Small intestine (tissue), 16 donors: Measurements from ENCODE around the gene HLA-DRB1. TPM values are rescaled to one million over a fixed set of nuclear protein-coding genes. Genes with fewer than 3 reads are reported as not detected.
A peak's percentile ranks its signal among the peaks of the same experiment; 100 is the strongest.
"Not testable (repeated sequence)": the region's sequence is repeated elsewhere in the genome, so short reads cannot be mapped to it uniquely, and the experiment has no call there.

Experiments
- DNase-seq, 2 donors: peaks; one replicate each; pipeline versions ENCODE4 v3.0.0 to v3.0.0-alpha.2; 2013
- FAIRE-seq: peaks from 2 replicates; lab custom pipeline; 2012; peaks lifted over from hg19 to GRCh38; lab: Jason Lieb, UNC
- H3K27ac ChIP-seq, 3 donors: one replicate each; pipeline ENCODE4 v1.5.1; 2013; ENCODE audit warnings: low read length in 2 of 3, mild to moderate bottlenecking in 2 of 3, control low read depth in 1 of 3, inconsistent platforms in 1 of 3, low read depth in 1 of 3, moderate library complexity in 1 of 3
- H3K27me3 ChIP-seq, 3 donors: one replicate each; pipeline ENCODE4 v1.6.1; 2013; ENCODE audit warnings: low read length in 3 of 3, inconsistent platforms in 1 of 3; ENCODE audit not compliant: control insufficient read depth in 3 of 3, insufficient read depth in 3 of 3
- H3K36me3 ChIP-seq, 3 donors: one replicate each; pipeline ENCODE4 v1.6.1; 2013; ENCODE audit warnings: low read length in 3 of 3, inconsistent platforms in 1 of 3, low read depth in 1 of 3, mild to moderate bottlenecking in 1 of 3, moderate library complexity in 1 of 3; ENCODE audit not compliant: control insufficient read depth in 3 of 3, insufficient read depth in 2 of 3
- H3K4me1 ChIP-seq, 3 donors: one replicate each; pipeline ENCODE4 v1.6.1; 2013; ENCODE audit warnings: low read length in 2 of 3, inconsistent platforms in 1 of 3, low read depth in 1 of 3, mild to moderate bottlenecking in 1 of 3, moderate library complexity in 1 of 3; ENCODE audit not compliant: control insufficient read depth in 3 of 3, insufficient read depth in 2 of 3
- H3K4me3 ChIP-seq, 3 donors: one replicate each; pipeline ENCODE4 v1.5.1; 2013; ENCODE audit warnings: low read length in 3 of 3, control low read depth in 1 of 3, inconsistent platforms in 1 of 3, low read depth in 1 of 3, mild to moderate bottlenecking in 1 of 3, moderate library complexity in 1 of 3
- H3K9me3 ChIP-seq, 2 donors: one replicate each; pipeline ENCODE4 v1.6.1; 2013; ENCODE audit warnings: low read depth in 1 of 2, low read length in 1 of 2; ENCODE audit not compliant: control insufficient read depth in 2 of 2, insufficient read depth in 1 of 2
- WGBS, 3 donors: extraction: QIAGEN DNeasy Blood & Tissue Kit; methylation state at CpG; one replicate each; pipeline ENCODE4 v1.1.7; 2013; 5-methylcytosine and 5-hydroxymethylcytosine counted together
- long read RNA-seq, 10 donors: transcript quantifications; one replicate each; lab custom pipeline, GENCODE V29; 2026
- polyA plus RNA-seq, 4 donors: library from polyadenylated mRNA; stranded (reverse) in 3 of 4; unstranded in 1 of 4; fragments of 200-250 nt in 3 of 4; fragments of 120-200 nt in 1 of 4; gene quantifications; one replicate each; pipeline versions ENCODE4 v1.2.1 to v1.2.3, GENCODE V29; 2013
- donor health status: healthy with polysubstance abuse.
- donor health status: control.
- donor health status: control.
- donor health status: Bipolar disorder and iron deficiency.
- donor health status: healthy.

The HLA-DRB1 gene
- 100 to 1,000 TPM in 3 of 4 donors, 10 to 100 TPM in 1; 45.4 to 226 (median 188) TPM for polyA plus RNA-seq
- long read RNA-seq, donor 1, transcript HLA-DRB1-201 (6 exons, 1,229 nt): major isoform, 107 of 455 reads
- long read RNA-seq, donor 1, partial matches to known transcripts: 292 of 455 reads
- long read RNA-seq, donor 1, other reads (novel, unspliced or antisense): 56 of 455 reads
- long read RNA-seq, donor 2, transcript HLA-DRB1-201 (6 exons, 1,229 nt): major isoform, 42 of 125 reads
- long read RNA-seq, donor 2, partial matches to known transcripts: 76 of 125 reads
- long read RNA-seq, donor 2, other reads (novel, unspliced or antisense): 7 of 125 reads
- long read RNA-seq, donor 3, transcript HLA-DRB1-201 (6 exons, 1,229 nt): major isoform, 34 of 170 reads
- long read RNA-seq, donor 3, partial matches to known transcripts: 124 of 170 reads
- long read RNA-seq, donor 3, other reads (novel, unspliced or antisense): 12 of 170 reads
- long read RNA-seq, donor 4: 0 reads
- long read RNA-seq, donor 5, transcript HLA-DRB1-201 (6 exons, 1,229 nt): major isoform, 27 of 118 reads
- long read RNA-seq, donor 5, partial matches to known transcripts: 85 of 118 reads
- long read RNA-seq, donor 5, other reads (novel, unspliced or antisense): 6 of 118 reads
- long read RNA-seq, donor 6, transcript HLA-DRB1-201 (6 exons, 1,229 nt): major isoform, 100 of 338 reads
- long read RNA-seq, donor 6, partial matches to known transcripts: 209 of 338 reads
- long read RNA-seq, donor 6, other reads (novel, unspliced or antisense): 29 of 338 reads
- long read RNA-seq, donor 7, transcript HLA-DRB1-201 (6 exons, 1,229 nt): major isoform, 6 of 16 reads
- long read RNA-seq, donor 7, partial matches to known transcripts: 10 of 16 reads
- long read RNA-seq, donor 7, other reads (novel, unspliced or antisense): 0 of 16 reads
- long read RNA-seq, donor 8, partial matches to known transcripts: 0 of 2 reads
- long read RNA-seq, donor 8, other reads (novel, unspliced or antisense): 0 of 2 reads
- long read RNA-seq, donor 9, transcript HLA-DRB1-201 (6 exons, 1,229 nt): major isoform, 20 of 59 reads
- long read RNA-seq, donor 9, partial matches to known transcripts: 39 of 59 reads
- long read RNA-seq, donor 9, other reads (novel, unspliced or antisense): 0 of 59 reads
- long read RNA-seq, donor 10, transcript HLA-DRB1-201 (6 exons, 1,229 nt): major isoform, 30 of 95 reads
- long read RNA-seq, donor 10, partial matches to known transcripts: 51 of 95 reads
- long read RNA-seq, donor 10, other reads (novel, unspliced or antisense): 14 of 95 reads

GRCh38 chr6:32589596-32590449 is at the start of gene HLA-DRB1:
Gene HLA-DRB1 (minus strand): TSS chr6:32589848. CDS start chr6:32589742, 106 bp downstream.
- Histone ChIP-seq H3K4me3 (peak within 1 kb of the TSS in 1 of 3 donors; percentile 15), H3K36me3 (no peaks in the 10 kb centered on the region), H3K4me1 (no peaks in the 10 kb centered on the region), H3K27me3 (no peaks in the 10 kb centered on the region), H3K9me3 (no peaks in the 10 kb centered on the region), H3K27ac (peak within 1 kb of the TSS in 1 of 3 donors; percentile 82)
- peak; percentile 97 for FAIRE-seq
- WGBS, 3 donors: 12 to 40% (median 29%) methylated on average over 7 to 9 of the region's 9 CpGs
- DNase-seq: peak; percentile 82 to 93

- no peak overlapping the region for H3K4me3 ChIP-seq
- H3K9me3 ChIP-seq: no peaks in the 10 kb centered on the region
- no peaks in the 10 kb centered on the region for H3K4me1 ChIP-seq
- no peaks in the 10 kb centered on the region for H3K27me3 ChIP-seq
- FAIRE-seq (no peak), DNase-seq (no peak)
- H3K27ac ChIP-seq: no peak overlapping the region
- 59 to 75% (median 67%) methylated on average over 9 of the region's 9 CpGs for WGBS, 3 donors
- no peaks in the 10 kb centered on the region for H3K36me3 ChIP-seq
Measured at GRCh38 chr6:32638532-32639219, 49.0 kb upstream of the HLA-DRB1 start.

DNA sequence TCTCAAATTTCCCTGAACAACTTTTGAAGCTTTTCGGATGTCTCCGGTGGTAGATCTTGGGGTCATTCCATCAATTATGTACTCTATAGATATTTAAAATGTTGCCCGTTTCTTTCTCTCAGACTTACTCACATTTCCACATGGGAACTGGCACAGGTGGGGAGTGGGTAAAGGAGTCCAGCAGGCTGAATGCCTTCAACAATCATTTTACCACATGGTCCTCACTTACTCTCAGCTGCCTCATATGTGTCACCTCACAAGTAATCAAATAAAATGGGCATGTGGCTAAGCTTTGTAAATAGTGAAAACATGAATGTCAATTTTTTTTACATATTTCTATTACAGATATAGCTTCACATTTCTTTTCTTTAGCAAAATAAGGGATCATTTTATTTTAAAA is 48.2 kb upstream of the HLA-DRB1 start:
- H3K9me3 ChIP-seq: no peaks in the 10 kb centered on the region
- no peak overlapping the region for H3K27ac ChIP-seq
- WGBS, 3 donors: 72 to 89% (median 82%) methylated on average over 3 of the region's 3 CpGs
- no peak for FAIRE-seq
- no peak overlapping the region for H3K4me3 ChIP-seq
- no peaks in the 10 kb centered on the region for H3K4me1 ChIP-seq
- no peak for DNase-seq
- H3K27me3 ChIP-seq: no peaks in the 10 kb centered on the region
- no peaks in the 10 kb centered on the region for H3K36me3 ChIP-seq

GRCh38 chr6:32637219-32637880 is 47.7 kb upstream of the HLA-DRB1 start, which contains the start of gene HLA-DQA1:
Gene HLA-DQA1 (plus strand): TSS chr6:32637406. CDS start chr6:32637459, 53 bp downstream.
- H3K36me3 ChIP-seq: no peaks in the 10 kb centered on the region
- no peaks in the 10 kb centered on the region for H3K9me3 ChIP-seq
- H3K27ac ChIP-seq: peak within 1 kb of the TSS in 1 of 3 donors; percentile 64
- peak within 1 kb of the TSS in 1 of 3 donors; percentile 27 for H3K4me3 ChIP-seq
- FAIRE-seq (no peak), DNase-seq (no peak)
- H3K4me1 ChIP-seq: no peaks in the 10 kb centered on the region
- 46 to 57% (median 50%) methylated on average over 7 of the region's 7 CpGs for WGBS, 3 donors
- no peaks in the 10 kb centered on the region for H3K27me3 ChIP-seq

- no peak for FAIRE-seq
- WGBS, 3 donors: 20 to 43% (median 27%) methylated on average over 2 of the region's 2 CpGs
Measured at GRCh38 chr6:32635526-32636123, 46.0 kb upstream of the HLA-DRB1 start.

GRCh38 chr6:32629793-32630192 is 40.1 kb upstream of the HLA-DRB1 start:
- DNase-seq, H3K4me1 ChIP-seq, H3K27ac ChIP-seq, H3K27me3 ChIP-seq, H3K4me3 ChIP-seq, FAIRE-seq, H3K9me3 ChIP-seq, H3K36me3 ChIP-seq: not testable (repeated sequence)
- WGBS, 3 donors: 60 to 96% (median 78%) methylated on average over 2 of the region's 13 CpGs

More at GRCh38 chr6:32635526-32636123, 46.0 kb upstream of the HLA-DRB1 start:
- Histone ChIP-seq H3K4me1 (no peaks in the 10 kb centered on the region), H3K36me3 (no peaks in the 10 kb centered on the region), H3K27ac (no peak overlapping the region), H3K9me3 (no peaks in the 10 kb centered on the region), H3K27me3 (no peaks in the 10 kb centered on the region), H3K4me3 (no peak overlapping the region)
- no peak for DNase-seq
